Neural cell (in vitro differentiated cells): ENCODE results near the gene CENPO. TPM values are rescaled to one million over a fixed set of nuclear protein-coding genes. Genes with fewer than 3 reads are reported as not detected.

Experiments
- H2AFZ ChIP-seq: fragments of 200-600, 300-800 bp; sonication (generic), shearing (Covaris generic); 2 replicates; pipeline ENCODE4 v1.6.0; 2014; ENCODE audit warnings: low read depth, mild to moderate bottlenecking, antibody characterized with exemption, low read length, moderate library complexity
- H3F3A ChIP-seq: fragments of 200-600 bp; shearing (Covaris generic); 2 replicates; pipeline ENCODE4 v1.6.1; 2016; ENCODE audit warnings: mild to moderate bottlenecking, moderate library complexity, mixed read lengths, antibody characterized with exemption, low read length; ENCODE audit not compliant: insufficient read depth, poor library complexity, severe bottlenecking
- H3K27ac ChIP-seq: fragments of 200-600, 300-800 bp; sonication (generic), shearing (Covaris generic); 2 replicates; pipeline ENCODE4 v1.5.1; 2014; ENCODE audit warnings: mild to moderate bottlenecking, low read length, moderate library complexity
- H3K27me3 ChIP-seq: fragments of 300-800, 200-600 bp; sonication (generic), shearing (Covaris generic); 2 replicates; pipeline ENCODE4 v1.6.0; 2014; ENCODE audit warnings: mild to moderate bottlenecking, low read depth, low read length, moderate library complexity; ENCODE audit not compliant: insufficient read depth
- H3K36me3 ChIP-seq: fragments of 300-800, 200-600 bp; sonication (generic), shearing (Covaris generic); 2 replicates; pipeline ENCODE4 v1.5.1; 2014; ENCODE audit warnings: mild to moderate bottlenecking, antibody characterized with exemption, low read length, moderate library complexity; ENCODE audit not compliant: insufficient read depth
- H3K4me2 ChIP-seq: fragments of 300-800, 200-600 bp; sonication (generic), shearing (Covaris generic); 2 replicates; pipeline ENCODE4 v1.6.0; 2014; ENCODE audit warnings: mild to moderate bottlenecking, low read length
- H3K4me3 ChIP-seq: fragments of 300-800, 200-600 bp; sonication (generic), shearing (Covaris generic); 2 replicates; pipeline ENCODE4 v1.5.1; 2014; ENCODE audit warnings: mild to moderate bottlenecking, low read length, moderate library complexity
- H3K79me2 ChIP-seq: fragments of 200-600 bp; shearing (Covaris generic); replicated peaks from 2 replicates; pipeline ENCODE4 v1.6.0; 2014; ENCODE audit warnings: mild to moderate bottlenecking, low read length, moderate library complexity; ENCODE audit not compliant: insufficient read depth
- H3K9ac ChIP-seq: fragments of 300-800, 200-600 bp; sonication (generic), shearing (Covaris generic); 2 replicates; pipeline ENCODE4 v1.6.1; 2016; ENCODE audit warnings: mild to moderate bottlenecking, low read length, mixed read lengths
- H3K9me2 ChIP-seq: fragments of 200-600 bp; shearing (Covaris generic); 2 replicates; pipeline ENCODE4 v1.6.1; 2016; ENCODE audit warnings: mild to moderate bottlenecking, low read length, mixed read lengths; ENCODE audit not compliant: insufficient read depth
- H3K9me3 ChIP-seq: fragments of 200-600, 300-800 bp; sonication (generic), shearing (Covaris generic); 2 replicates; pipeline ENCODE4 v1.6.1; 2016; ENCODE audit warnings: mild to moderate bottlenecking, mixed run types, low read length, moderate library complexity, mixed read lengths
- H4K20me1 ChIP-seq: fragments of 200-600 bp; shearing (Covaris generic); 2 replicates; pipeline ENCODE4 v1.6.1; 2016; ENCODE audit warnings: mild to moderate bottlenecking, mixed run types; ENCODE audit not compliant: insufficient read depth
- CTCF ChIP-seq: fragments of 450-650 bp; IDR thresholded peaks from 2 replicates; pipeline ENCODE4 v1.5.1; 2014; ENCODE audit warnings: antibody characterized with exemption, mild to moderate bottlenecking, moderate library complexity; ENCODE audit not compliant: poor library complexity, severe bottlenecking
- EP300 ChIP-seq: fragments of 450-650 bp; conservative IDR thresholded peaks from 2 replicates; pipeline ENCODE4 v1.6.1; 2014; ENCODE audit warnings: antibody characterized with exemption, mild to moderate bottlenecking, moderate library complexity; ENCODE audit not compliant: poor library complexity, severe bottlenecking
- EZH2 ChIP-seq: fragments of 200-600, 300-800 bp; shearing (Covaris generic), sonication (generic); IDR thresholded peaks from 2 replicates; pipeline ENCODE4 v1.6.1; 2014; ENCODE audit warnings: antibody characterized with exemption, low read length, borderline replicate concordance, mild to moderate bottlenecking; ENCODE audit not compliant: insufficient read depth, poor library complexity, severe bottlenecking
- MXI1 ChIP-seq: fragments of 450-650 bp; conservative IDR thresholded peaks from 2 replicates; pipeline ENCODE4 v1.6.1; 2014; ENCODE audit warnings: antibody characterized with exemption, mild to moderate bottlenecking; ENCODE audit not compliant: poor library complexity, severe bottlenecking
- POLR2AphosphoS5 ChIP-seq: IDR thresholded peaks from 2 replicates; pipeline ENCODE4 v1.6.1; 2012
- RAD21 ChIP-seq: fragments of 450-650 bp; conservative IDR thresholded peaks from 2 replicates; pipeline ENCODE4 v1.6.1; 2014; ENCODE audit warnings: antibody characterized with exemption, mild to moderate bottlenecking, moderate library complexity
- SMC3 ChIP-seq: fragments of 450-650 bp; conservative IDR thresholded peaks from 2 replicates; pipeline ENCODE4 v1.6.1; 2014; ENCODE audit warnings: antibody characterized with exemption, mild to moderate bottlenecking, moderate library complexity; ENCODE audit not compliant: poor library complexity
- TAF1 ChIP-seq: IDR thresholded peaks from 2 replicates; pipeline ENCODE4 v1.6.1; 2012; ENCODE audit warnings: low read depth
- polyA plus RNA-seq: library from polyadenylated mRNA; depleted of rRNA; stranded (reverse); fragments of >200 nt; gene quantifications from 2 replicates; pipeline ENCODE4 v1.2.3, GENCODE V29; 2014
- TF ChIP-seq, protein P1 (sequence below): IDR thresholded peaks from 2 replicates; pipeline ENCODE4 v1.6.1; 2012; ENCODE audit warnings: borderline replicate concordance

CENPO gene
- polyA plus RNA-seq, 1 donor from 2014 or later: 4.4 TPM

GRCh38 chr2:24853996-24854395, 60.8 kb downstream of the CENPO start:
- Histone ChIP-seq H3F3A (no peaks in the 10 kb centered on the region), H3K36me3 (no peaks in the 10 kb centered on the region), H2AFZ (no peak overlapping the region), H3K27me3 (no peaks in the 10 kb centered on the region), H3K9ac (no peak overlapping the region), H3K79me2 (no peaks in the 10 kb centered on the region), H3K9me3 (no peaks in the 10 kb centered on the region), H4K20me1 (no peaks in the 10 kb centered on the region), H3K9me2 (no peaks in the 10 kb centered on the region), H3K4me2 (no peak overlapping the region), H3K27ac (no peak overlapping the region), H3K4me3 (no peak overlapping the region)
- TF ChIP-seq, protein P1, sequence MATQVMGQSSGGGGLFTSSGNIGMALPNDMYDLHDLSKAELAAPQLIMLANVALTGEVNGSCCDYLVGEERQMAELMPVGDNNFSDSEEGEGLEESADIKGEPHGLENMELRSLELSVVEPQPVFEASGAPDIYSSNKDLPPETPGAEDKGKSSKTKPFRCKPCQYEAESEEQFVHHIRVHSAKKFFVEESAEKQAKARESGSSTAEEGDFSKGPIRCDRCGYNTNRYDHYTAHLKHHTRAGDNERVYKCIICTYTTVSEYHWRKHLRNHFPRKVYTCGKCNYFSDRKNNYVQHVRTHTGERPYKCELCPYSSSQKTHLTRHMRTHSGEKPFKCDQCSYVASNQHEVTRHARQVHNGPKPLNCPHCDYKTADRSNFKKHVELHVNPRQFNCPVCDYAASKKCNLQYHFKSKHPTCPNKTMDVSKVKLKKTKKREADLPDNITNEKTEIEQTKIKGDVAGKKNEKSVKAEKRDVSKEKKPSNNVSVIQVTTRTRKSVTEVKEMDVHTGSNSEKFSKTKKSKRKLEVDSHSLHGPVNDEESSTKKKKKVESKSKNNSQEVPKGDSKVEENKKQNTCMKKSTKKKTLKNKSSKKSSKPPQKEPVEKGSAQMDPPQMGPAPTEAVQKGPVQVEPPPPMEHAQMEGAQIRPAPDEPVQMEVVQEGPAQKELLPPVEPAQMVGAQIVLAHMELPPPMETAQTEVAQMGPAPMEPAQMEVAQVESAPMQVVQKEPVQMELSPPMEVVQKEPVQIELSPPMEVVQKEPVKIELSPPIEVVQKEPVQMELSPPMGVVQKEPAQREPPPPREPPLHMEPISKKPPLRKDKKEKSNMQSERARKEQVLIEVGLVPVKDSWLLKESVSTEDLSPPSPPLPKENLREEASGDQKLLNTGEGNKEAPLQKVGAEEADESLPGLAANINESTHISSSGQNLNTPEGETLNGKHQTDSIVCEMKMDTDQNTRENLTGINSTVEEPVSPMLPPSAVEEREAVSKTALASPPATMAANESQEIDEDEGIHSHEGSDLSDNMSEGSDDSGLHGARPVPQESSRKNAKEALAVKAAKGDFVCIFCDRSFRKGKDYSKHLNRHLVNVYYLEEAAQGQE: no peak
- TF ChIP-seq CTCF (no peak), TAF1 (no peak), EP300 (no peak), EZH2 (no peak), MXI1 (no peak), POLR2AphosphoS5 (no peak), RAD21 (no peak), SMC3 (no peak)

DNA sequence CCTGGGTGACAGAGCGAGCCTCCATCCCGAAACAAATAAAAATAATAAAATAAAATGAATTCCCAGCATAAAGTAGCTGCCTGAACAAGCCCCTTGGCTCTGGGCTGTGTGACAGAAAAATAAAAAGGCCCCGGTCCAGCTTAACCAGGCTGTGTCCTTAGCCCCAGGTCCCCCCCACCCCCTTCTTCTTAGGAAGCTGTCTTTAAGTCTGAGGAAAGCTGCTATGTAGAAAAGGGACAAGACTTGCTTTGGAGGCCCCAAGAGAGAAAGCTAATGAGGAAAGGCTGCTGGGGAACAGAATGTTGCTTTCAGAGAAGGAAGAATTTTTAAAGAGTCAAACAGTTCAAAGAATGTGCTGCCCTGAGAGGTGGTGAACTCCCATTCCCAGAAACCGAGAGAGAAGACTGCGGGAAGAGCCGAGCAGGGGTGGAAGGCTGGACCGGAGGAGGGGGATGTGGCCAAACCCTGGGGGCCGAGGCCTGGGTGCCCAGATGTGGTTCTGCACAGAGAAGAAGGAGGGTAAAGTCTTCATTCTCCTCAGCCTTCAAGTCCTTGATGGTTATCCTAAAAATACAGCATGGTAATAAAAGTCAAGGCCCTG, 61.9 kb downstream of the CENPO start:
- Histone ChIP-seq H3F3A (no peaks in the 10 kb centered on the region), H3K4me2 (no peak overlapping the region), H4K20me1 (no peaks in the 10 kb centered on the region), H3K9me3 (no peaks in the 10 kb centered on the region), H3K9me2 (no peaks in the 10 kb centered on the region), H3K4me3 (no peak overlapping the region), H3K79me2 (no peaks in the 10 kb centered on the region), H3K36me3 (no peaks in the 10 kb centered on the region), H2AFZ (no peak overlapping the region), H3K27ac (no peak overlapping the region), H3K9ac (no peak overlapping the region), H3K27me3 (no peaks in the 10 kb centered on the region)
- no peak for TF ChIP-seq SMC3
- TF ChIP-seq EP300: no peak
- no peak for TF ChIP-seq TAF1
- no peak for TF ChIP-seq CTCF
- no peak for TF ChIP-seq POLR2AphosphoS5
- no peak for TF ChIP-seq EZH2
- TF ChIP-seq RAD21: no peak
- TF ChIP-seq, protein P1: no peak
- TF ChIP-seq MXI1: no peak
